GM20431 (cell line): Measurements from ENCODE around the gene ADAT3.

ENCODE experiments used
- in situ Hi-C: fragments of 300-500 bp; cut with MseI, MboI; formaldehyde crosslinking; loops from one replicate; pipeline ENCODE4 v1.15.0; 2020; ENCODE audit warnings: low sequenced_read_pairs; ENCODE audit not compliant: unreplicated experiment

ADAT3 gene

GRCh38 chr19:1905110-1905862, at the start of gene ADAT3, which contains the start of gene SCAMP4:
Gene ADAT3 (plus strand): TSS chr19:1905399. CDS start chr19:1912048, 6,649 bp downstream.
Gene SCAMP4 (plus strand): TSS chr19:1905399. CDS start chr19:1915020, 9,621 bp downstream.
- in situ Hi-C loops = no loop called here

GRCh38 chr19:1855828-1856255, 49.4 kb upstream of the ADAT3 start:
- in situ Hi-C loops = no loop called here

GRCh38 chr19:1856345-1856697, 48.9 kb upstream of the ADAT3 start:
- in situ Hi-C loops = no loop called here

GRCh38 chr19:1856698-1857603, 48.2 kb upstream of the ADAT3 start:
- in situ Hi-C loops = no loop called here

GRCh38 chr19:1857648-1858326, 47.4 kb upstream of the ADAT3 start:
- in situ Hi-C loops = no loop called here

GRCh38 chr19:1858412-1859081, 46.7 kb upstream of the ADAT3 start:
- in situ Hi-C loops = no loop called here

- in situ Hi-C loops = no loop called here
Observed at GRCh38 chr19:1859331-1859781, 45.8 kb upstream of the ADAT3 start.

GRCh38 chr19:1860042-1860775, 45.0 kb upstream of the ADAT3 start:
- in situ Hi-C loops = no loop called here

- in situ Hi-C loops = no loop called here
Observed at GRCh38 chr19:1860821-1861598, 44.2 kb upstream of the ADAT3 start.

- in situ Hi-C loops = no loop called here
Observed at GRCh38 chr19:1861599-1862031, 43.6 kb upstream of the ADAT3 start.

GRCh38 chr19:1862068-1862423, 43.2 kb upstream of the ADAT3 start:
- in situ Hi-C loops = no loop called here

- in situ Hi-C loops = no loop called here
Observed at GRCh38 chr19:1862424-1863327, 42.5 kb upstream of the ADAT3 start.

- in situ Hi-C loops = no loop called here
Observed at GRCh38 chr19:1863328-1863637, 41.9 kb upstream of the ADAT3 start, which contains the start of gene KLF16. Gene KLF16 (minus strand): TSS chr19:1863579. CDS start chr19:1863497, 82 bp downstream.

GRCh38 chr19:1863638-1864479, 41.3 kb upstream of the ADAT3 start:
- in situ Hi-C loops = no loop called here

- in situ Hi-C loops = no loop called here
Observed at GRCh38 chr19:1864480-1865171, 40.6 kb upstream of the ADAT3 start.
